ENCODE measurements around the gene CT55. TPM values are rescaled to one million over a fixed set of nuclear protein-coding genes. Genes with fewer than 3 reads are reported as not detected.
"Not testable (repeated sequence)": the region's sequence is repeated elsewhere in the genome, so short reads cannot be mapped to it uniquely, and the experiment has no call there.

CT55 gene
- total RNA-seq, 1 experiment from 2014 or later, result not detected

- Mint-ChIP-seq H3K4me3 (ENCODE audit: unreplicated experiment) (no peak overlapping the region), H3K9me3 (ENCODE audit: unreplicated experiment) (no peaks in the 10 kb centered on the region)
Observed at GRCh38 chrX:135170468-135170867, 730 bp downstream of the CT55 start.

GRCh38 chrX:135169534-135169933 lies 1.7 kb downstream of the CT55 start:
- H3K36me3 ChIP-seq (ENCODE audit: control insufficient read depth, insufficient read depth, low read length); POLR2A ChIA-PET; CTCF ChIA-PET; H3K4me1 ChIP-seq; H3K4me1 Mint-ChIP-seq (ENCODE audit: low read depth, unreplicated experiment); DNase-seq; H3K27ac Mint-ChIP-seq (ENCODE audit: unreplicated experiment); H3K27me3 ChIP-seq (replicated peaks; ENCODE audit: control insufficient read depth, insufficient read depth, low read length); H3K9me3 ChIP-seq; H3K36me3 Mint-ChIP-seq (ENCODE audit: insufficient read depth, unreplicated experiment); H3K4me3 ChIP-seq (ENCODE audit: low read depth, low read length); H3K4me3 Mint-ChIP-seq (ENCODE audit: unreplicated experiment); intact Hi-C loops (cut with micrococcal nuclease; ENCODE audit: unreplicated experiment); BruUV-seq (replicated peaks); H3K9me3 Mint-ChIP-seq (ENCODE audit: unreplicated experiment): not testable (repeated sequence)
- H3K27me3 Mint-ChIP-seq (ENCODE audit: insufficient read depth, unreplicated experiment), result peaks cover 17% of the 10 kb centered on the region

More at GRCh38 chrX:135170468-135170867, 730 bp downstream of the CT55 start:
- Mint-ChIP-seq H3K27me3 (ENCODE audit: insufficient read depth, unreplicated experiment) (peaks cover 17% of the 10 kb centered on the region), H3K4me1 (ENCODE audit: low read depth, unreplicated experiment) (no peaks in the 10 kb centered on the region), H3K36me3 (ENCODE audit: insufficient read depth, unreplicated experiment) (no peaks in the 10 kb centered on the region), H3K27ac (ENCODE audit: unreplicated experiment) (no peak overlapping the region)
- no peaks in the 10 kb centered on the region for H3K27me3 ChIP-seq (replicated peaks; ENCODE audit: control insufficient read depth, insufficient read depth, low read length)
- H3K9me3 ChIP-seq, result no peaks in the 10 kb centered on the region
- BruUV-seq (replicated peaks), result no TSS peak
- TF ChIP-seq, protein P1, sequence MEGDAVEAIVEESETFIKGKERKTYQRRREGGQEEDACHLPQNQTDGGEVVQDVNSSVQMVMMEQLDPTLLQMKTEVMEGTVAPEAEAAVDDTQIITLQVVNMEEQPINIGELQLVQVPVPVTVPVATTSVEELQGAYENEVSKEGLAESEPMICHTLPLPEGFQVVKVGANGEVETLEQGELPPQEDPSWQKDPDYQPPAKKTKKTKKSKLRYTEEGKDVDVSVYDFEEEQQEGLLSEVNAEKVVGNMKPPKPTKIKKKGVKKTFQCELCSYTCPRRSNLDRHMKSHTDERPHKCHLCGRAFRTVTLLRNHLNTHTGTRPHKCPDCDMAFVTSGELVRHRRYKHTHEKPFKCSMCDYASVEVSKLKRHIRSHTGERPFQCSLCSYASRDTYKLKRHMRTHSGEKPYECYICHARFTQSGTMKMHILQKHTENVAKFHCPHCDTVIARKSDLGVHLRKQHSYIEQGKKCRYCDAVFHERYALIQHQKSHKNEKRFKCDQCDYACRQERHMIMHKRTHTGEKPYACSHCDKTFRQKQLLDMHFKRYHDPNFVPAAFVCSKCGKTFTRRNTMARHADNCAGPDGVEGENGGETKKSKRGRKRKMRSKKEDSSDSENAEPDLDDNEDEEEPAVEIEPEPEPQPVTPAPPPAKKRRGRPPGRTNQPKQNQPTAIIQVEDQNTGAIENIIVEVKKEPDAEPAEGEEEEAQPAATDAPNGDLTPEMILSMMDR (IDR thresholded peaks at IDR 0.05; ENCODE audit: insufficient read depth in 1 of 2, low read depth in 1 of 2, low read length in 1 of 2, severe bottlenecking in 1 of 2, unreplicated experiment in 1 of 2), result no peak
- H3K36me3 ChIP-seq (ENCODE audit: control insufficient read depth, insufficient read depth, low read length), result no peaks in the 10 kb centered on the region
- POLR2A ChIA-PET, result no interaction called here
- CTCF ChIA-PET, result no interaction called here
- no peak overlapping the region for H3K4me3 ChIP-seq (ENCODE audit: low read depth, low read length)
- intact Hi-C loops (cut with micrococcal nuclease; ENCODE audit: unreplicated experiment), result no loop called here
- no peaks in the 10 kb centered on the region for H3K4me1 ChIP-seq
- DNase-seq, result no peak

DNA sequence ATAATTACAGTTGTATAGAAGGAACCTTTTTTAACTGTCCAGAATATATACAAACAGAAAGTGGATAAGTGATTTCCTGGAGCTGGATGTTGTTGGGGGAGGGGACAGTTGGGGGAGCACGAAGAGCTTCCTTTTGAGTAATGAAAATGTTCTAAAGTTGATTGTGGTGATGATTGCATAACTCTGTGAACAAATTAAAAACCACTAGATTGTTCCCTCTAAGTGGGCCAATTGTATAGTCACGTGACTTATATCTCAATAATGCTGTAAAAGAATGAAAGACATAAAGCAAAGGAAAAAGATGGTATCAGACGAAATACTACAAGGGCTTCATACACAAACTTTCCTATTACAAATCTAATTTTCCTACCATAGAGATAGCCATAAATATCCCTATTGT lies 2.7 kb downstream of the CT55 start:
- no peaks in the 10 kb centered on the region for H3K27me3 ChIP-seq (replicated peaks; ENCODE audit: control insufficient read depth, insufficient read depth, low read length)
- no peaks in the 10 kb centered on the region for H3K9me3 ChIP-seq
- Mint-ChIP-seq H3K4me1 (ENCODE audit: low read depth, unreplicated experiment) (no peaks in the 10 kb centered on the region), H3K27me3 (ENCODE audit: insufficient read depth, unreplicated experiment) (peaks cover 9% of the 10 kb centered on the region), H3K27ac (ENCODE audit: unreplicated experiment) (no peak overlapping the region), H3K4me3 (ENCODE audit: unreplicated experiment) (no peak overlapping the region), H3K9me3 (ENCODE audit: unreplicated experiment) (no peaks in the 10 kb centered on the region), H3K36me3 (ENCODE audit: insufficient read depth, unreplicated experiment) (no peaks in the 10 kb centered on the region)
- H3K4me3 ChIP-seq (ENCODE audit: low read depth, low read length), result no peak overlapping the region
- intact Hi-C loops (cut with micrococcal nuclease; ENCODE audit: unreplicated experiment), result no loop called here
- no TSS peak for BruUV-seq (replicated peaks)
- ChIA-PET POLR2A (no interaction called here), CTCF (no interaction called here)
- DNase-seq, result no peak
- no peaks in the 10 kb centered on the region for H3K36me3 ChIP-seq (ENCODE audit: control insufficient read depth, insufficient read depth, low read length)
- H3K4me1 ChIP-seq, result no peaks in the 10 kb centered on the region
- TF ChIP-seq, protein P1 (IDR thresholded peaks at IDR 0.05; ENCODE audit: insufficient read depth in 1 of 2, low read depth in 1 of 2, low read length in 1 of 2, severe bottlenecking in 1 of 2, unreplicated experiment in 1 of 2), result no peak

DNA sequence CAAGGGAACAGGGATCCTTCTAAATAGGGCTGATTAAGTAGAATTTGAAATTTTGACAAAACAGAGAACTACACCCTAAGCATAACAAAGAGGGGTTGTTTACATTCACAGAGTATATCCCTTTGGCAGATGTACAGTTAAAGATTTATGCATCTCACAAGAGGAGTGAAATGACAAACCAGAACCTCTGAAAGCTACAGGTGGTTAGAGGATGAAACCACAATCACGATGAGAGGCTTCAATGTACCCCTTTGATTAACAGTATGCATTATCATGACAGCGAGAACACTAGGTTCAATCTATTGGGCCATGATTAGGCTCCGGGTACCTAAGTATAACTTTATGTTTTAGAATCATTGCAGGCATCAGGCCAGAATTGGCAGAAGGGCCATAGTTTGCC lies 16.5 kb downstream of the CT55 start:
- H3K9me3 Mint-ChIP-seq (ENCODE audit: unreplicated experiment); H3K27me3 ChIP-seq (replicated peaks; ENCODE audit: control insufficient read depth, insufficient read depth, low read length); H3K27me3 Mint-ChIP-seq (ENCODE audit: insufficient read depth, unreplicated experiment); CTCF ChIA-PET; H3K27ac Mint-ChIP-seq (ENCODE audit: unreplicated experiment); H3K9me3 ChIP-seq; POLR2A ChIA-PET; intact Hi-C loops (cut with micrococcal nuclease; ENCODE audit: unreplicated experiment); DNase-seq; H3K4me1 Mint-ChIP-seq (ENCODE audit: low read depth, unreplicated experiment); H3K36me3 ChIP-seq (ENCODE audit: control insufficient read depth, insufficient read depth, low read length); H3K4me3 ChIP-seq (ENCODE audit: low read depth, low read length); H3K4me1 ChIP-seq; H3K4me3 Mint-ChIP-seq (ENCODE audit: unreplicated experiment); BruUV-seq (replicated peaks); H3K36me3 Mint-ChIP-seq (ENCODE audit: insufficient read depth, unreplicated experiment): not testable (repeated sequence)

- H3K27ac Mint-ChIP-seq (ENCODE audit: unreplicated experiment); POLR2A ChIA-PET; H3K9me3 Mint-ChIP-seq (ENCODE audit: unreplicated experiment); H3K27me3 Mint-ChIP-seq (ENCODE audit: insufficient read depth, unreplicated experiment); intact Hi-C loops (cut with micrococcal nuclease; ENCODE audit: unreplicated experiment); DNase-seq; H3K4me1 ChIP-seq; CTCF ChIA-PET; H3K9me3 ChIP-seq; H3K4me1 Mint-ChIP-seq (ENCODE audit: low read depth, unreplicated experiment); H3K4me3 ChIP-seq (ENCODE audit: low read depth, low read length); BruUV-seq (replicated peaks); H3K36me3 ChIP-seq (ENCODE audit: control insufficient read depth, insufficient read depth, low read length); H3K36me3 Mint-ChIP-seq (ENCODE audit: insufficient read depth, unreplicated experiment); H3K27me3 ChIP-seq (replicated peaks; ENCODE audit: control insufficient read depth, insufficient read depth, low read length); H3K4me3 Mint-ChIP-seq (ENCODE audit: unreplicated experiment): not testable (repeated sequence)
Observed at GRCh38 chrX:135126145-135126544, 45.1 kb downstream of the CT55 start.

DNA sequence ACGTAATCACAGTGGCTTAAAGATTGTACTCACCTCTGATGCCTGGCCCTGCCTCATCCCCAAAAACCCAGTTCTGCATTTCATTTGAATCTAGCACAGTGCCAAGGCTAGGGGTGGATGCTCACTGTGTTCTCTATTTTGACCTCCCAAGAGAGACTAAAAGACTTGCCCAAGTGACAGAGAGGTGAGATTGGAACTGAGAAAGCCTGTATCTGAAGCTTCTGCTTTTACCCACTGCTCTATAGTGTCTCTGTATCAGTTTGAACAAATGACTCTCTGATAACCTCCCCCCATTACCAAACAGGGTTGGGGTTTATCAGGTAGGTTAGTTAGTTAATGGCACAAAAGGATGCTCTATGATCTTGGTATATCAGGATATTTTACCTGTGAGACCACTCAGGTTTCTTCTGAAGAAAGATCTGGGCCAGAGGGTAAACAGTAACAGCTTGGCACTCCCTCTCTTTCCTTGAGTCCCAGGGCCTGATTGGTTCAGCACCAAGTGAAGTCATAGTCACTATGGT lies 51.1 kb downstream of the CT55 start, which contains the start of gene ETDB:
Gene ETDB (minus strand): TSS at position 471 of the 521 bp plus-strand sequence. CDS start 1,265 bp downstream, outside the sequence.
- CTCF ChIA-PET; H3K27ac Mint-ChIP-seq (ENCODE audit: unreplicated experiment); H3K27me3 Mint-ChIP-seq (ENCODE audit: insufficient read depth, unreplicated experiment); H3K36me3 Mint-ChIP-seq (ENCODE audit: insufficient read depth, unreplicated experiment); H3K4me3 ChIP-seq (ENCODE audit: low read depth, low read length); H3K4me1 Mint-ChIP-seq (ENCODE audit: low read depth, unreplicated experiment); POLR2A ChIA-PET; H3K4me1 ChIP-seq; H3K9me3 ChIP-seq; DNase-seq; intact Hi-C loops (cut with micrococcal nuclease; ENCODE audit: unreplicated experiment); H3K27me3 ChIP-seq (replicated peaks; ENCODE audit: control insufficient read depth, insufficient read depth, low read length); H3K4me3 Mint-ChIP-seq (ENCODE audit: unreplicated experiment); BruUV-seq (replicated peaks); H3K36me3 ChIP-seq (ENCODE audit: control insufficient read depth, insufficient read depth, low read length); H3K9me3 Mint-ChIP-seq (ENCODE audit: unreplicated experiment): not testable (repeated sequence)
